GM18951 (cell line): ENCODE results near the gene NAT9.

ENCODE experiments used
- POLR2A ChIP-seq: IDR thresholded peaks from 4 replicates; pipeline ENCODE4 v1.6.1; 2011; ENCODE audit warnings: mild to moderate bottlenecking; ENCODE audit not compliant: insufficient read length, insufficient read depth; ENCODE audit errors: extremely low read depth
- in situ Hi-C: fragments of 300-500 bp; cut with MboI; formaldehyde crosslinking; loops from one replicate; pipeline ENCODE4 v1.12.0; 2022; ENCODE audit warnings: low sequenced_read_pairs, mixed read lengths, inconsistent platforms; ENCODE audit not compliant: unreplicated experiment

The NAT9 gene

DNA sequence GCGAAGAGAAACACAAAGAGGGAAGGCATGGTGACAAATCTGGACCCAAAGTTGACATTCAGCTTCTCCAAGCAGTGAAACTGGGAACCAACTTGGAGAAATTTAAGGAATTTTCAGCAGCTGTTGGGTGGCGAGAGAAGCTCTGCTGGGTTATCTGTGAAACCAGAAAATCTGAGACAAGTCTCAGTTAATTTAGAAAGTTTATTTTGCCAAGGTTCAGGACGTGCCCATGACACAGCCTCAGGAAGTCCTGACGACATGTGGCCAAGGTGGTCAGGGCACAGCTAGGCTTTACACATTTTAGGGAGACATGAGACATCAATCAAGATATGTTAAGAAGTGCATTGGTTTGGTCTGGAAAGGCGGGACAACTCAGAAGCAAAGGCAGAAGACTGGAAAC is 52.3 kb downstream of the NAT9 start:
- in situ Hi-C loops: no loop called here
- no peak for TF ChIP-seq POLR2A

DNA sequence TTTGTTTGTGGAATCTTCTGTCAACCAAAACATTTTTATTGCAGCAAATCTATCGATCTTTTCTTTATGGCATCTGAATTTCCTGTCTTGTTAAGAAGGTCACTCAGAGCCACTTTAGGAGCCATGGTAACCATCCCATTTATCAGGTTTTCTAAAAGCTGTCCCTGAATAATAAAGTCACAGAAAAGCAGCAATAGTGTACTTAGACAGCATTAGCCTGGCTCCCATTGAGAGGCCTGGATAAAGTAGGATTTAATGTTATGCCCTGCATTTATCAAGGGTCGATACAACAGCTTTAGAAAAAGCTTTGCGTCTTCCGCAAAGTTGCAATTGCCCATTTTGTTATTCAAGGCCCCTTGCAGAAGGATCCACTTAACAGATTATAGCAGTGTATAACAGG is 53.4 kb downstream of the NAT9 start:
- in situ Hi-C loops: no loop called here
- no peak for TF ChIP-seq POLR2A
